ENCODE results near the gene OCEL1. TPM values are rescaled to one million over a fixed set of nuclear protein-coding genes. Genes with fewer than 3 reads are reported as not detected.

The OCEL1 gene
- total RNA-seq, 1 donor from 2014 or later: 10.4 TPM

- H3K27me3 Mint-ChIP-seq (ENCODE audit: low read depth): no peaks in the 10 kb centered on the region
- no peak for DNase-seq (ENCODE audit: low read depth, low spot score)
- no peaks in the 10 kb centered on the region for H3K4me1 Mint-ChIP-seq
- H3K36me3 Mint-ChIP-seq (ENCODE audit: low read depth): peaks cover 31% of the 10 kb centered on the region
- no peak for TF ChIP-seq CTCF (conservative IDR thresholded peaks at IDR 0.05)
- H3K9me3 Mint-ChIP-seq: peaks cover 3% of the 10 kb centered on the region
- no peak overlapping the region for H3K27ac Mint-ChIP-seq (ENCODE audit: unreplicated experiment)
- no peak overlapping the region for H3K4me3 Mint-ChIP-seq
These were observed 29.4 kb upstream of the OCEL1 start for GRCh38 chr19:17196610-17197009.

GRCh38 chr19:17197666-17198065, 28.4 kb upstream of the OCEL1 start:
- no peak for DNase-seq (ENCODE audit: low read depth, low spot score)
- H3K27me3 Mint-ChIP-seq (ENCODE audit: low read depth): no peaks in the 10 kb centered on the region

GRCh38 chr19:17200408-17201079, 25.5 kb upstream of the OCEL1 start:
- Mint-ChIP-seq H3K4me1 (no peaks in the 10 kb centered on the region), H3K36me3 (ENCODE audit: low read depth) (peaks cover 42% of the 10 kb centered on the region), H3K9me3 (peaks cover 3% of the 10 kb centered on the region), H3K27me3 (ENCODE audit: low read depth) (no peaks in the 10 kb centered on the region), H3K27ac (ENCODE audit: unreplicated experiment) (no peak overlapping the region), H3K4me3 (no peak overlapping the region)
- DNase-seq (ENCODE audit: low read depth, low spot score): no peak
- no peak for TF ChIP-seq CTCF (conservative IDR thresholded peaks at IDR 0.05)

More at GRCh38 chr19:17197666-17198065, 28.4 kb upstream of the OCEL1 start:
- peaks cover 41% of the 10 kb centered on the region for H3K36me3 Mint-ChIP-seq (ENCODE audit: low read depth)
- H3K4me1 Mint-ChIP-seq: no peaks in the 10 kb centered on the region
- TF ChIP-seq CTCF (conservative IDR thresholded peaks at IDR 0.05): no peak
- H3K4me3 Mint-ChIP-seq: no peak overlapping the region
- H3K27ac Mint-ChIP-seq (ENCODE audit: unreplicated experiment): no peak overlapping the region
- H3K9me3 Mint-ChIP-seq: peaks cover 3% of the 10 kb centered on the region

- no peaks in the 10 kb centered on the region for H3K4me1 Mint-ChIP-seq
- no peak overlapping the region for H3K4me3 Mint-ChIP-seq
- no peak overlapping the region for H3K27ac Mint-ChIP-seq (ENCODE audit: unreplicated experiment)
- no peak for DNase-seq (ENCODE audit: low read depth, low spot score)
- H3K27me3 Mint-ChIP-seq (ENCODE audit: low read depth): no peaks in the 10 kb centered on the region
- TF ChIP-seq CTCF (conservative IDR thresholded peaks at IDR 0.05): no peak
- H3K9me3 Mint-ChIP-seq: no peaks in the 10 kb centered on the region
- H3K36me3 Mint-ChIP-seq (ENCODE audit: low read depth): peaks cover 36% of the 10 kb centered on the region
These were observed 23.8 kb upstream of the OCEL1 start for GRCh38 chr19:17202249-17202648.

- Mint-ChIP-seq H3K27me3 (ENCODE audit: low read depth) (no peaks in the 10 kb centered on the region), H3K9me3 (no peaks in the 10 kb centered on the region), H3K4me3 (peak overlapping the region; percentile 31), H3K4me1 (no peaks in the 10 kb centered on the region), H3K36me3 (ENCODE audit: low read depth) (peaks cover 33% of the 10 kb centered on the region), H3K27ac (ENCODE audit: unreplicated experiment) (no peak overlapping the region)
- DNase-seq (ENCODE audit: low read depth, low spot score): no peak
- TF ChIP-seq CTCF (conservative IDR thresholded peaks at IDR 0.05): no peak
These were observed 23.3 kb upstream of the OCEL1 start for GRCh38 chr19:17202713-17203112.

All from neural crest cell (in vitro differentiated cells).